GM18505 (cell line): ENCODE results near the gene SDR42E2.
"Not testable (repeated sequence)": the region's sequence is repeated elsewhere in the genome, so short reads cannot be mapped to it uniquely, and the experiment has no call there.

Source experiments
- ATAC-seq: cut with Tn5 transposase; IDR thresholded peaks from one replicate; pipeline ENCODE4 v1.9.1; 2021; ENCODE audit not compliant: unreplicated experiment
- POLR2A ChIP-seq: IDR thresholded peaks from 4 replicates; pipeline ENCODE4 v1.6.1; 2011; ENCODE audit warnings: borderline replicate concordance; ENCODE audit not compliant: insufficient read depth, insufficient read length; ENCODE audit errors: extremely low read depth

The SDR42E2 gene

GRCh38 chr16:22161999-22162655 is at the start of gene SDR42E2:
Gene SDR42E2 (plus strand): TSS chr16:22162506. CDS start chr16:22165583, 3,077 bp downstream.
- no peak for ATAC-seq
- no peak for TF ChIP-seq POLR2A

- no peak for TF ChIP-seq POLR2A
- no peak for ATAC-seq
Measured at GRCh38 chr16:22116095-22116700, 46.1 kb upstream of the SDR42E2 start.

GRCh38 chr16:22117609-22118008 is 44.7 kb upstream of the SDR42E2 start:
- no peak for ATAC-seq
- TF ChIP-seq POLR2A = no peak

GRCh38 chr16:22120440-22120839 is 41.9 kb upstream of the SDR42E2 start:
- no peak for TF ChIP-seq POLR2A

GRCh38 chr16:22122239-22122638 is 40.1 kb upstream of the SDR42E2 start:
- TF ChIP-seq POLR2A = no peak
- ATAC-seq = no peak

More at GRCh38 chr16:22120440-22120839, 41.9 kb upstream of the SDR42E2 start:
- no peak for ATAC-seq

GRCh38 chr16:22123146-22123545 is 39.2 kb upstream of the SDR42E2 start:
- no peak for ATAC-seq
- no peak for TF ChIP-seq POLR2A

- no peak for ATAC-seq
- no peak for TF ChIP-seq POLR2A
Measured at GRCh38 chr16:22123759-22124490, 38.4 kb upstream of the SDR42E2 start.

- no peak for TF ChIP-seq POLR2A
- ATAC-seq = no peak
Measured at GRCh38 chr16:22124583-22125284, 37.6 kb upstream of the SDR42E2 start.

- no peak for ATAC-seq
- no peak for TF ChIP-seq POLR2A
Measured at GRCh38 chr16:22126037-22126558, 36.2 kb upstream of the SDR42E2 start.

GRCh38 chr16:22128537-22128936 is 33.8 kb upstream of the SDR42E2 start:
- not testable (repeated sequence) for ATAC-seq

- ATAC-seq = no peak
- TF ChIP-seq POLR2A = no peak
Measured at GRCh38 chr16:22130528-22130927, 31.8 kb upstream of the SDR42E2 start.

GRCh38 chr16:22132801-22133200 is 29.5 kb upstream of the SDR42E2 start:
- no peak for ATAC-seq
- TF ChIP-seq POLR2A = no peak

- no peak for TF ChIP-seq POLR2A
- no peak for ATAC-seq
Measured at GRCh38 chr16:22138482-22138881, 23.8 kb upstream of the SDR42E2 start.
